ENCODE data around the gene SLC1A6. TPM values are rescaled to one million over a fixed set of nuclear protein-coding genes. Genes with fewer than 3 reads are reported as not detected.

SLC1A6 gene
- total RNA-seq, 1 donor from 2014 or later, result not detected

- DNase-seq (ENCODE audit: extremely low spot score, unreplicated experiment), result no peak
- Mint-ChIP-seq H3K27me3 (ENCODE audit: unreplicated experiment) (no peaks in the 10 kb centered on the region), H3K4me3 (ENCODE audit: unreplicated experiment) (no peak overlapping the region), H3K36me3 (ENCODE audit: unreplicated experiment) (no peaks in the 10 kb centered on the region), H3K9me3 (ENCODE audit: unreplicated experiment) (peaks cover 16% of the 10 kb centered on the region), H3K27ac (ENCODE audit: unreplicated experiment) (no peak overlapping the region), H3K4me1 (ENCODE audit: unreplicated experiment) (no peaks in the 10 kb centered on the region)
- no peak for TF ChIP-seq CTCF (IDR thresholded peaks at IDR 0.05)
Measured at GRCh38 chr19:14972676-14973075, 7.0 kb downstream of the SLC1A6 start.

- no peak for TF ChIP-seq CTCF (IDR thresholded peaks at IDR 0.05)
- H3K36me3 Mint-ChIP-seq (ENCODE audit: unreplicated experiment), result no peaks in the 10 kb centered on the region
- no peak overlapping the region for H3K4me3 Mint-ChIP-seq (ENCODE audit: unreplicated experiment)
- H3K27ac Mint-ChIP-seq (ENCODE audit: unreplicated experiment), result no peak overlapping the region
- H3K4me1 Mint-ChIP-seq (ENCODE audit: unreplicated experiment), result no peaks in the 10 kb centered on the region
- no peaks in the 10 kb centered on the region for H3K27me3 Mint-ChIP-seq (ENCODE audit: unreplicated experiment)
- DNase-seq (ENCODE audit: extremely low spot score, unreplicated experiment), result no peak
- H3K9me3 Mint-ChIP-seq (ENCODE audit: unreplicated experiment), result peaks cover 16% of the 10 kb centered on the region
Measured at GRCh38 chr19:14971474-14971873, 8.2 kb downstream of the SLC1A6 start.

- TF ChIP-seq CTCF (IDR thresholded peaks at IDR 0.05), result no peak
- Mint-ChIP-seq H3K9me3 (ENCODE audit: unreplicated experiment) (peaks cover 16% of the 10 kb centered on the region), H3K4me3 (ENCODE audit: unreplicated experiment) (no peak overlapping the region), H3K4me1 (ENCODE audit: unreplicated experiment) (no peaks in the 10 kb centered on the region), H3K27ac (ENCODE audit: unreplicated experiment) (no peak overlapping the region), H3K36me3 (ENCODE audit: unreplicated experiment) (no peaks in the 10 kb centered on the region), H3K27me3 (ENCODE audit: unreplicated experiment) (no peaks in the 10 kb centered on the region)
- DNase-seq (ENCODE audit: extremely low spot score, unreplicated experiment), result no peak
Measured at GRCh38 chr19:14968247-14968646, 11.4 kb downstream of the SLC1A6 start.

GRCh38 chr19:14961956-14962685, 17.5 kb downstream of the SLC1A6 start:
- H3K36me3 Mint-ChIP-seq (ENCODE audit: unreplicated experiment), result no peaks in the 10 kb centered on the region
- peaks cover 15% of the 10 kb centered on the region for H3K9me3 Mint-ChIP-seq (ENCODE audit: unreplicated experiment)
- DNase-seq (ENCODE audit: extremely low spot score, unreplicated experiment), result no peak
- no peaks in the 10 kb centered on the region for H3K27me3 Mint-ChIP-seq (ENCODE audit: unreplicated experiment)
- no peak for TF ChIP-seq CTCF (IDR thresholded peaks at IDR 0.05)
- no peaks in the 10 kb centered on the region for H3K4me1 Mint-ChIP-seq (ENCODE audit: unreplicated experiment)
- no peak overlapping the region for H3K4me3 Mint-ChIP-seq (ENCODE audit: unreplicated experiment)
- no peak overlapping the region for H3K27ac Mint-ChIP-seq (ENCODE audit: unreplicated experiment)

GRCh38 chr19:14959263-14959662, 20.4 kb downstream of the SLC1A6 start:
- DNase-seq (ENCODE audit: extremely low spot score, unreplicated experiment), result no peak
- Mint-ChIP-seq H3K9me3 (ENCODE audit: unreplicated experiment) (peaks cover 25% of the 10 kb centered on the region), H3K4me1 (ENCODE audit: unreplicated experiment) (no peaks in the 10 kb centered on the region), H3K27me3 (ENCODE audit: unreplicated experiment) (no peaks in the 10 kb centered on the region), H3K36me3 (ENCODE audit: unreplicated experiment) (no peaks in the 10 kb centered on the region), H3K27ac (ENCODE audit: unreplicated experiment) (no peak overlapping the region), H3K4me3 (ENCODE audit: unreplicated experiment) (no peak overlapping the region)
- no peak for TF ChIP-seq CTCF (IDR thresholded peaks at IDR 0.05)
